Pulmonary artery endothelial cell (primary cell): ENCODE measurements around the gene LRRC8C. TPM values are rescaled to one million over a fixed set of nuclear protein-coding genes. Genes with fewer than 3 reads are reported as not detected.
"Not testable (repeated sequence)": the region's sequence is repeated elsewhere in the genome, so short reads cannot be mapped to it uniquely, and the experiment has no call there.

Experiments used
- DNase-seq: peaks from one replicate; pipeline ENCODE4 v3.0.0-alpha.2; 2011; ENCODE audit warnings: low read depth, low spot score
- total RNA-seq: library from RNA; depleted of rRNA; stranded (reverse); fragments of >200 nt; gene quantifications from 2 replicates; pipeline ENCODE4 v1.2.3, GENCODE V29; 2014

LRRC8C gene
- total RNA-seq, 1 donor from 2014 or later = 24.4 TPM

DNA sequence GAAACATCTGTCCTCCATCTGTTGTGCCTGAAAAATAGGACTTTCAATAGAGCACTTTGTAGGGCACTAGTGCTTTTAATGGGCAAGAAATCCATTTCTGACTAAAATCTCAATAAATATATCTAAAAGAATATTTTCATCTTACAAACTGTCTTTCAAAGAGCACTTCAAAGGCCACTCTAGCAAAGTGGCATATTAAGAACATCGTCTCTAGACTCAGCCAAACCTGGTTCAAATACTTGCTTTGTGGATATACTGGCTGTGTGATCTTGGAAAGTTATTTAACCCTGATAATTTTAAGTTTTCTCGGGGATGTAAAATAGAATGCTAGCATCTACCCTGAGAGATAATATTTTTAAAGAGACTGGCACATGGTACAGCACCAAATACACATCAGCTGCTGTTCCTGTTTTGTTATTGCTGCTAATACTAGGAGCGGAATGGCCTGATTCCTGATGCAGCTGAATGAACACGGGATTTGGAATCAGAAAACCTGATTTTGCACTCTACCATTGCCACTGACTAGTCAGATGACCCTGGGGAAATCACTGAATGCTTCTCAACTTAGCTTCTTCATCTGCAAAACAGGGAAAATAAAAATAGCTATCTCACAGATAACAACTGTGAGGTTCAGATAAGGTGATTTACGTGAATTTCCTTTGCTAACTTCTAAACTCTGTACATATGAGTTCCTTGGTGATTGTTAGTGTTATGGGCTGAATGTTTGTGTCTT lies 25.2 kb upstream of the LRRC8C start:
- DNase-seq = no peak

DNA sequence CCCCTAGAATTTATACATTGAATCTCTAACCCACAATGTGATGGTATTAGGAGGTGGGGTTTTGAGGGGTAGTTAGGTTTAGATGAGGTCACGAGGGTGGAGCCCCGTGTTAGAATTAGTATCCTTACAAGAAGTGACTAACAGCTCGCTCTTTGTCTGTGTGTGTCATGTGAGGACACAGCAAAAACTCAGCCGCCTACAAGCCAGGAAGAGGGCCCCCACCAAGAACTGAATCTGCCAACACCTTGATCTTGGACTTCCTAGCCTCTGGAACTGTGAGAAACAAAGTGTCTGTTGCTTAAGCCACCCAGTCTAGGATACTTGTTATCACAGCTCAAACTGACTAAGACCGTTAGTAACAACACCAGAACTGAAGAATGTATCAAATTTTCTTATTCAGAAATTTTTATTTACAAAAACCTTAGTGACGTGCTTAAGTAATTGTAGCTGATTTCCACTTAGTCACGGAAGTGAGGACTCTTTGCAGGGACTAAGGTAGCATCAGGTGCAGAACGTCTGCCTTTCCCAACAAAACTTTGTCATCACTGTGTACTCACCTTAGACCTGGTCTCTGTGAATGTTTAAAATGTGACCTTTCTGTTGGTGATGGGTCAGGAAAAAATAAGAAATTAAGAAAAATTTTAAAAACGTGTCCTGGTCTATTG lies 24.5 kb upstream of the LRRC8C start:
- DNase-seq = no peak

DNA sequence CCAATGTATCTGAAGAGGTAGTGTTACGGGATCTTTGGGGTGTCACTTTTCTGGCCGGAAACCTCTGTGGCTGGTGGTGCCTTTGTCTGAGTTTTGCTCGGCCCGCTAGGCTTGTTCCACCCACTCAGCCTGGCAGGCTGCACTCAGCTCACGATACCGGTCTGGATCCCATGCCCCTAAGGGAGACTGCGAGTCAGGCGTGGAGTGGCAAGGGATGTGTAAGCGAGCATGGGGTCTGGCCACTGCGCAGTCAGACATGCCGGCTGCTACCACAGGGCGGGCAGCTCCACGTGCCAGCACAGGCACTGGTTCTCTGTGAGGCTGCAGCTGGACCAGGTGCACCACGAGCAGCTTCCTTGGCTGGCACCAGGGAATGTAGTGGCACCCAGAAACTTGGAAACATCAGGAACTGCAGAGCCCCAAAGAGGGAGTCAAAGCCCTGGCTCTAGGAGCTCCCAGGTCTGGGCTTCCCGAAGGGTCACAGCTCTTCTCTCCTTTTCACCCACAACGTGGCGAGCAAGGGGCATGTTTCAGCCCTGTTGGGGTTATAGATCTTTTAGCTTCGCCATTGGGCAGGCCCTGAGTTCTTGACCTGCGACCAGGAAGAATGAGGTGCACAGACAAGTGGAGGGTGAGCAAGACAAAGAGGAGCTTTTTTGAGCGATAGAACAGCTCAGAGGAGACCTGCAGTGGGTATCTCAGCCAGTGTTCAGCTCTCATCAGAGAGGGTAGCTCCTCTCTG lies 23.8 kb upstream of the LRRC8C start:
- DNase-seq = no peak

DNA sequence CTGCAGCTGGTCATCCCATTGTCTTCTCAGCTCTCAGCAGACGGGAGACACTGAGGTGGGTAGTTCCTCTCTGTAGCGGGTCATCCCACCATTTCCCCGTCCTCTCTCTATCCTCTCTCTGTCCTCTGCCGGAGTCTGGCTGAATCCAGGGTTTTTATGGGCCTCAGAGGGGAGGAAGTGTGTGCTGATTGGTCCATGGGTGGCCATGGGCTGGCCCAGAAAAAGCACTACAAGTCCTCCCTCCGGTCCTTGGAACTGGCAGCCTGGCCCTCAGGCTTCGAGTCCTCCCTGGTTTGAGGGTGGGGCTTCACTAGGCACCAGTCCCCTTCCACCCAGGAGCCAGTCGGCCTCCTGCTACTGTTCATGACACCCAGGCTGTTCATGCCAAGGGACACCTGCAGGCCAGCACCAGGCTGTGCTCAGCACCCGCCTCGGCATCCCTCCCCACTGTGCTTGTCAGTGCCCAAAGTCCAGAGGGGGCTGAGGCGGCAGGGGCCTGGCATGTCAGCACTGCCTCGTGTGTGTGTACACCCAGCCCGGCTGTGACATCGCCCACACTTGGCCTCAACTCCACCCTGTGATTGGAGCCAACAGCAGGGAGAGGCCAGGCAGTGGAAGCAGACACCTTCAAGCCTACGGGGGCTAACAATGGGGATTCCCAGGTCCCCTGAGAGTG lies 23.0 kb upstream of the LRRC8C start:
- no peak for DNase-seq

DNA sequence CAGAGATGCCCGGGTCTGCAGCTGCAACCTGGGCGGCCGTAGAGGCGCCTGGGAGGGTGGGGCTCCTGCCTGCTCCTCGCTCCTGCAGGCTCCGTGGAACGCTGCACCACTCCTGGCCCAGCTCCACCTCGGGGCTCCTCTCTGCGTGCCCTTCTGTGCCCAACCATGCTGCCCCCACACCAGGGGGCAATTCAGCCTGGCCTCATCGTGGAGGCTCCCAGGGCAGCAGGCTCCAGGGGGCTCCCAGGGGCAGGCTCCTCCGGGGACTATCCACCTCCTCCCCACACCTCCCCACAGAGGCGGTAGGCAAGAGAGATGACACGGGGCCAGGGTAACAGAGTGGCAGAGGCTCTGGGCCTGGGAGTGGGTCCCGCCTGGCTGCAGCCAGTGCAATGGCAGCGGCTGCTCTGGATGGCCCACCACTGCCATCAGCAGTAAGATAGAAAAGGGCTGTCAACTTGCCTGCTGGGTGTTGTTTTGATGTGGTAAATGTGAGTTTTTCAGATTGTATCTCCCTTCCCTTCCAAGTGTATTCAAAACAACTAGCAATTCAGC lies 22.4 kb upstream of the LRRC8C start:
- no peak for DNase-seq

DNA sequence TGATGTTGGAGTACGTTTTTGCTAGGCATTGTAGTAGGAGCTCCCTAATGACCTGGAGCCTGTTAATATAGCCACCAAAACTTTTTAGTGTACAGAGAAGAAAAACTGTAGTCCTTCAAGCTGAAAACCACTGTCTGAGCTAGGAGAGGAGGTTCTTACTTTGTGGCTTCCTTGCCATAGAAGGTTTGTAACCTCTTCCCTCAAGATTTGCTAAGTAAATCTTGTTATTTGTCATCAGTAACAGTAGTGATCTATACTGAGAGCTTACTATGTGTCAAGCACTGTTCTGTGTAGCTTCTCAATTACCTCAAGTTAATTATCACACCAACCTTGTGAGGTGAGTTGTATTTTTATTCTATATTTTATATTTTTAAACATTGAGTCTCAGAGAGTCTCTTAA lies 21.2 kb upstream of the LRRC8C start:
- DNase-seq = no peak

DNA sequence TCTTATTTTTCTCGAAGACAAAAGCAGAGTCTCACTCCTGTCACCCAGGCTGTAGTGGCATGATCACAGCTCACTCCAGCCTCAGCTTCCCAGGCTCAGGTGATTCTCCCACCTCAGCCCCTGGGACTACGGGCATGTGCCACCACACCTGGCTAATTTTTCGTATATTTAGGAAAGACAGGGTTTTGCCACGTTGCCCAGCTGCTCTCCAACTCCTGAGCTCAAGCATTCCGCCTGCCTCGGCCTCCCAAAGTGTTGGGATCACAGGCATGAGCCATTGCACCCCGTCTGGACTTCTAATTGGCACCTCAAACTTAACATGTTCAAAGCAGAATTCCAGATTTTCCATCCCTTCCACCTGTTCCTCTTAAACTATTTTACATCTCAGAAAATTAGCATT lies 19.0 kb upstream of the LRRC8C start:
- DNase-seq = no peak

DNA sequence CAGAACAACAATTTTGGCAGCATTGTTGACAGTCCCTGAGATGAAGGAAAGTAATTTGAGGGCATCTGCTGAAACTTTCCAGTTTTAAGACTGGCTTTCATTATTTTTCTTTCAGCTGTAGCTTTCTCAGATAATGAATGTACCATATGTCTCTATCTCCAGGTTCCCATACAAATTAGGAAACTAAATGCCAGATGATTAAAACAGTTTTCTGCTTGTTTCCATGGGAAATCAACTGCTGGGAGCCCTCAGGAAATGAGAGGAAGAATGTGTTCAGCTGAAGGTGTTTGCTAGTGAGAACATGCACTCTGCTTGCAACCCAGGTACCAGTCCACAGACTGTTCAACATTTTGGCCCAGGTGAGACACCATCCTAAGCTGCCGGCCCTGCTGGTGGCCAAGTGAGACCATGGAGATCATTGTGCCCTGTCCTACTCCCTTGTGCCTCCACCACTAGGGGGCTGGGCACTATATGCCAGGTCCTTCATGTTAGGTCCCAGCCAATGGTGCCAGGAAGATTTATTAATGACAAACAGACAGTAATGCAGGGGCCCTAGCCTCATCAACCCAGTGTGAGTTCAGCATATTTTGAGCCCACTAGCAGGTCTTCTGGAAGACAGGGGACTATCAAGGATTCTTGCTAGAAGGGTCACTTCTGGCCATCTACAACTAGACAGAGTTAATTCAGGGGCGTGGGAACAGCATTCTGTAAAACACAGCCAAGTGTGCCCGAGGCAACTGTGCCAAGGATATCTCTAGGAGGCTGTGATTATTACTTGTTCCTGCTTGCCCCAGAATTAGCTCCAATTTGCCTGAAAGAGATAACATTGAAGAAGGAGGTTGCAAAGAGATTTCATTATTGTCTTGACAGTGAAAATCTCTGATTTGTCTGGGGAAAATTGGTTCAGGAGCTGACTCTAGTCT lies 17.0 kb upstream of the LRRC8C start:
- DNase-seq = no peak

DNA sequence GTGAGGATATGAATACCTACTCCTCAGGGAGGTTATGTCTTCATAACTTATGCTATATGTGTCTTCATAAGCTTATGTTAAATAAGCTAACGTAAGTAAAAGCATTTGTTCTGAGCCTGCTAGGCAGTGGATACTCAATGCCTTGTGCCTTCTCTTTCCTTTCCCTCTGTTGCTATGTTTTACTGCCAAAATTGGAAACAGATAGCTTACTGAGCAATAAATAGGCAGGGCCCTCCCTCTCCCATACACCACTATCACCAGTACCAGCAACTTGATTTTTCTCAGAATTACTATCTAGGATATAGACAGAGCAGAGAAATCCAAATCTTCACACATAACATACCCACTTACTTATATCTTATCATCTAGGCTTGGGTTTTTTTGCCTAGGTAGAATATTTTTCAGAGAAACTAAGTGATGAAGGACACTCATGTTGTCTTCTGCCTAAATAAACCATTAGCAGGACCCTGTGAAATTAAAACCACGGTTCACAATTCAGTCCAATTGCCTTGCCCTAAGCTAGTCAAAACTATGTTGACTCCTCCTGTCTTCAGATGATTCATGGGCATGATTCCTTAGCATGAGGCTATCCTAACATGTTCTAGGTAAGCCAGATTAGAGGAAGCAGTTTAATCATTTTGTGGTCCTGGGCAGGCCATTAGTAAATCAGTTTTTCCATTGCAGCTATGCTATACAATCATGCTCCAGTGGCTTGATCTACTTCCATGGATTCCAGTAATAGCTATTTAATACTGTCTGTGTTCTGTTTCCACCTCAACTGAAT lies 15.9 kb upstream of the LRRC8C start:
- DNase-seq = no peak

DNA sequence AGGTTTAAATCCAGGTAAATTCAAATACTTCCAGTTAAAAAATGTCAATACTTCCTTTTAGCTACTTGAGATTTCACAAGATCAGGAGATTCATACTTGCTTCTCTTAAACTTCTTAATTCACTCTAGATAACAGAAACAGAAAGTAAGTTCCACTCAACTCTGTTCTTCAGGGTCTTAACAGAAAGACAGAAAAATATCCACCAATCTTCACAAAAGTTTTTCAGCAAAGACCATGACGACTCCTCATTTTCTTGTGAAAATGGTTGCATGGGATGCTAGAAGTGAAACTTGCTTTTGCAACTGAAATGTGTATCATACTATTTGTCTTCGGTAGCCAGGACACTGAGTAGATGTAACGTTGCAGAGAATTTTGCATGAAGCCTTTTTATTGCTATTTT lies 12.3 kb upstream of the LRRC8C start:
- no peak for DNase-seq

DNA sequence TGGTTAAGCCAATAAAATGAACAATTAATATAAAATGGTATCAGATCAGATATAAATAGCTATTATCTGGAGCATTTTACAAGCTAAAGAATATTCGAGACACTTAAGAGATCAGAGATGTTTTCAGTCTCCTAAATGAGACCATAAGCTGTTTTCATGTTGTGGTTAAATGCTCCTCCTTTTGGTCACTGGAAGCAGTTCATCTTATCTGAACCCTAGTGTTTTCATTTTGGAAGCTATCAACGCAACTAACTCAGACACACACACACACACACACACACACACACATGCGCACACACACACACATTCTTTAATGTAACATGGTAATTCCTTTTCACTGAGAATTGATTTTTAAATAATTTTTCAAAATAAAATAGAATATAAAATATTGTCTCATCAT lies 10.0 kb upstream of the LRRC8C start:
- DNase-seq = no peak

DNA sequence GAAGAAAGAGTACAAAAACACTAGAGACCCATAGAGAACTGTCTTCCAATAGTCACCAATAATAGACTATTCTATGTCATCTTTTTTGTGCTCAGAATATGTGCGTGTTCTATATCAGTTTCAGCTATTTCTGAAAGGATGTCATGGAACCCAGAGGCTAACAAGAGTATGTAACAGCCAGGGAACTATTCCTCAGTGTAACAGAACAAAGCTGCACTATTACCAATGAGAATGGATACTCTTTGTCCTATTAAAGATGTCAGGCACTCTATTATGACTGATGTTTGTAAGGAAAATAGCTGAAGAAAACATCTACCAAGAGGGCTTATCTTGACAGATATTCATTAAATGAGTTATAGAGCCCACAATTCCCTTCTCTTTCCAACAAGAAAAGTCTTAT lies 8.6 kb upstream of the LRRC8C start:
- DNase-seq = no peak

DNA sequence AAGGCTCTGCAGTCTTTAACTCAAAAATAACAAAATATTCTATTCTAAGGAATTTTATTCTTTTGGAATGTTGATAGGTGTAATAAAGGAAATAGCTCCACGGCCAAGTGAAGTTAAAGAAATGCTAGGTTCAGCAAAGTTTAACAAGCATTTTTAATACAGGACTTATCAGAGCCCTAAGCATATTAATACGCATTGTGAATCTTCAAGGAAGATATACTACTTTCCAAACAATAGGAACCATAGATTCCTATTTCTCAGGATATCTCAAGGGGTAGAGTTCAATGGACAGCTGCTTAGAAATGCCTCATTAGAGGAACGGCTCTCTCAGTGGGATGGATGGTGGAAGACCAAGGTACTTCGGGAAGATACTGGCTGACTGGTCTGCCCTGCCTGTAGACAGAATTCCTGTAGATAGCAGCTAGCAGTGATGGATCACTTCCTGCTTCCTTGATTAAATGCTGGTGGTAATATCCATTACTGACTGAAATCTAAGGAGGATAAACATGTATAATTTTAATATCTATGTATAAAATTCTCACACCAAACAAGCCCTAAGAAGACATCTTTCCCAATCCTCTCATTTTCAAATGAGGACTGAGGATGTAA lies 8.1 kb upstream of the LRRC8C start:
- DNase-seq = no peak

DNA sequence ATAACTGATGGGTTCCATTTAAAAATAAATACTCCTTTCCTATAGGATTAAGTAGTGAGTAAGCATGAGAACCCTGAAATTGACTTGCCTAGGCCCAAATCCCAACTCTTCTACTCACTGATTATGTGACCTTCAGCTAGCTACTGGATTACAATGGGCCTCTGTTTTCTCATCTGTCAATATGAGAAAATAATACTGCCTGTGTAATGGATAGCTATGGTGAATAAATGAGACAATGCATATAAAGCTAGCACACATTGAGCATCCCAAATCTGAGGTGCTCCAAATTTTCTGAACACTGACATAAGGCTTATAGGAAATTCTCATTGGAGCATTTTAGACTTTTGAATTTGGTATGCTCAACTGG lies 5.3 kb upstream of the LRRC8C start:
- no peak for DNase-seq

DNA sequence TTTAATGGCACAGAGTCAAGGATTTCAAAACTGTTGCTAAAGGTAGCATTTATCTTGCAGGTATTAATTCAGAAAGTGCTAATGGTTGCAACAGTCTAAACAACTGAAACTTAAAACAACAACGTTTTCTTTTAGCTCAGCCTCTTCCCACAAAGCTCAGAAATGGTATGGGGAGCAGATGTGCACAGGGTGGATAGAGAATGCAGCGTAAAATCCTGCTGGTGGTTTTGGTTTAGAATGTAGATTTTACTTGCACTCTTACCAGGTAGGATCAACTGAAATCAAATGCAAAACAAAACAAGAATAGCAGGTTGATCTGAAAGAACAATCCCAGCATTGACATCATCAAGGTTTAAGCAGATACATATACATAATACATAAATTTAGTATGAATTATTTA lies 3.8 kb upstream of the LRRC8C start:
- no peak for DNase-seq

DNA sequence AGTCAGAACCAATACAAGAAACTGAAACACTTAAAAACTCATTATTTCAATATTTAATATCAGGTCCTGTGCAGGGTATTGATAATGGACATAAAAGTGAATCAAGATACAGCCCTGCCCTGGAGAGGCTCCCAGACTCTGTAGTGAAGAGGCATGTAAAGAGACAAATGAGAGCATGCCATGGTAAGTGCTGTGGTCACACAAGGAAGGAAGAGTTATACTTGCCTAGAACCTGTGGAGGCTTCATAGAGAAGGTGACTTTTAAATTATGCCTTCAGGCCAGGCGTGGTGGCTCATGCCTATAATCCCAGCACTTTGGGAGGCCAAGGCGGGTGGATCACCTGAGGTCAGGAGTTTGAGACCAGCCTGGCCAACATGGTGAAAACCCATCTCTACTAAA lies 3.3 kb upstream of the LRRC8C start:
- DNase-seq = not testable (repeated sequence)

DNA sequence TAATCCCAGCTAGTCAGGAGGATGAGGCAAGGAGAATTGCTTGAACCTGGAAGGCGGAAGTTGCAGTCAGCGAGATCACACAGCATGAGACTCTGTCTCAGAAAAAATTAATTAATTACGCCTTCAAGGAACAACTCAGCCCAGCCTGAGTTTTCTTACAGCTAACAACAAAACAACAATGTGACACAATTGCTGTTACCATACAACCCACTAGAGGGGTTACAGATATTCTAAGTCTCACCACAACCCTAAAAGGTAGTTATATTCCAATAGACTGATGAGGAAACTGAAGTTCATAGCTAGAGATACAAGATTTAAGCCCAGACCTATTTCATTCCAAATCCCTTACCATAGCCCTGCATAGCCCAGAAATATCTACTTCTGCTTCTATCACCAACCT lies 2.9 kb upstream of the LRRC8C start:
- DNase-seq = no peak

DNA sequence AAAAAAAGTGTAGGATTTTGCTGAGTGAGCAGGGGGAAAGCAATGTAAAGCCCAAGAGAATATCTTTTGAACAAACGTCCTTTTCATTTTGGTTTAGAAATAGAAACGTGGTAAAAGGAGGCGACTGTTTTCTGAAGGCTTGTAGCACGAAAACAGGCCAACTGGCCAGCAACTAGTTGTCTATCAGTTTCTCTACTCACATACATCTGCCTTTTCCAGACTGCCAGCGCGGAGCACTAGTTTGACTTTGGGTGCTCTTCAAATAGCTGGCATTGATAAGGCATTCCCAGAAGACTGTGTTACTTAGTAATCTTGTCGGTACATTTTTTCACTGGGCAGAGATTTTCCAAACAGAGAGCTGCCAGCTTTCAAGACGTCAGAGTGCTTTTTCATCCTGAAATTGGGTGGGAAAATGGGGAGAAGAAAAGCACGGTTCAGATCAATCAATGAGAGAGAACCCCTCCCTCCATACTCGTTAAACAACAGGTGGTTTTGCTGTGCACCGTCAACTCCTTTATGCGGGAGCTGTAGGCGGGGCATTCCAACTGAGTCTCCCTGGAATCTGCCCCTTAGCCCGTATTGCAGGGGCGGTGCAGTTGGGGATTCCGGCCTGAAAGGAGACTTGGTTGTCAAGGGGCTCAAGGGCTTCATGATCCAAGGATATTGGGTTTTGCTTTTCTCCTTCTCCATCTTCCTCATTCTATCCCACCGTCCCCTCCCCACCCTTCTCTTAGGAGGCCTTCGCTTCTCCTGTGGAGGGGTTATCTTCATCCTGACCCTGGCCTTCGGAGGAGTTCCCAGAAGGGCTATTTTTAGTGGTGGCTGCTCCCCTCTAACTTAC lies 884 bp upstream of the LRRC8C start:
- no peak for DNase-seq
